ENCODE results near the gene FOXC2.
"Not testable (repeated sequence)": the region's sequence is repeated elsewhere in the genome, so short reads cannot be mapped to it uniquely, and the experiment has no call there.

The FOXC2 gene

DNA sequence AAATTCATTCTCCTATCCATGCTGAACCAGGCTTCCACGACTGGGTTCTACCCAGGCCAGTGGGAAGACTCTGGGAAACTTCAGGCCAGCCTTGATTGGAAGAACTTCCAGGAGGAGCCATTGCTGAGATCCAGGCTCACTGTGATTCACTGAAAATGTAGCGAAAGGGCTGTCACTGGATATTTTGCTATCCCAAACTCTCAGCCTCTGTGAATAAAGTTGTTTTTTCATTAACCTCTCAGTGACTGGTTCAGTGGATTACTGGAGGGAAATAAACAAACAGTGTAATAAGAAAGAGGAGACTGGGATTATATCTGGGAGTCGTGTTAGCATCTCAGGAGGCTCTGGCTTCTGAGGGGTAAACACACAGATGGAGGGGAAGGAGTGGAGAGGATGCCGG, 14.8 kb downstream of the FOXC2 start:
- H3K4me3 ChIP-seq (ENCODE audit: low read depth, low read length): no peak overlapping the region
- no peak for DNase-seq (ENCODE audit: low read depth)
- TF ChIP-seq, protein P1, sequence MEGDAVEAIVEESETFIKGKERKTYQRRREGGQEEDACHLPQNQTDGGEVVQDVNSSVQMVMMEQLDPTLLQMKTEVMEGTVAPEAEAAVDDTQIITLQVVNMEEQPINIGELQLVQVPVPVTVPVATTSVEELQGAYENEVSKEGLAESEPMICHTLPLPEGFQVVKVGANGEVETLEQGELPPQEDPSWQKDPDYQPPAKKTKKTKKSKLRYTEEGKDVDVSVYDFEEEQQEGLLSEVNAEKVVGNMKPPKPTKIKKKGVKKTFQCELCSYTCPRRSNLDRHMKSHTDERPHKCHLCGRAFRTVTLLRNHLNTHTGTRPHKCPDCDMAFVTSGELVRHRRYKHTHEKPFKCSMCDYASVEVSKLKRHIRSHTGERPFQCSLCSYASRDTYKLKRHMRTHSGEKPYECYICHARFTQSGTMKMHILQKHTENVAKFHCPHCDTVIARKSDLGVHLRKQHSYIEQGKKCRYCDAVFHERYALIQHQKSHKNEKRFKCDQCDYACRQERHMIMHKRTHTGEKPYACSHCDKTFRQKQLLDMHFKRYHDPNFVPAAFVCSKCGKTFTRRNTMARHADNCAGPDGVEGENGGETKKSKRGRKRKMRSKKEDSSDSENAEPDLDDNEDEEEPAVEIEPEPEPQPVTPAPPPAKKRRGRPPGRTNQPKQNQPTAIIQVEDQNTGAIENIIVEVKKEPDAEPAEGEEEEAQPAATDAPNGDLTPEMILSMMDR (IDR thresholded peaks at IDR 0.05; ENCODE audit: low read depth, low read length, missing control alignments): no peak

DNA sequence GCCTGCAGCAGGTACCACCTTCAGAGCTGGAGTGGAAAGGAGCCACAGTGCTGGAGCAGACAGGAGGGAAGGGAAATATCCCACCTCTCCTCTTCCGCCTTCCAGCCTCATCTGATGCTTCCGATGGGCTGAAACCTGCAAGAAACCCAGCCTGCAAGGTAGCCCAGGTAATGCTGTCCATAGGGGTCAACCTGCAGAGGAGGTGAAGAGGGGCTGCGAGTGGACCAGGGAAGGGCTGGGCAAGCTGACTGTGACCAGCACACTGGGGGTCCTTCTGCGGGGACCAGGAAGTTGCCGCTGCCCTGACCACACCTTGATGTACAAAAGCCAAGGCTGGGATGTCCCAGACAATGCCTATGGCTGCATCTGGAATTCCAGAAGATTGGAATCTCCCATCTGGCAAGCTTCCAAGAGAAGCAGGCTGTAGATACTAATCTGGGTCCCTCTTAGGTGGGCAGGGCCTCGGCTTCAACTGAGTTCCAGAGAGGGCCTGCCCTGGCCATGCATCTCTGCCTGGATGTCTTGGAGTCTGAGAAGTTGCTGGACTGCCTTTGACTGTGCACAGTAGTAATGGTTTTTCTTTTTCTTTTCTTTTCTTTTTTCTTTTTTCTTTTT, 17.5 kb downstream of the FOXC2 start:
- TF ChIP-seq, protein P1 (IDR thresholded peaks at IDR 0.05; ENCODE audit: low read depth, low read length, missing control alignments): no peak
- no peak overlapping the region for H3K4me3 ChIP-seq (ENCODE audit: low read depth, low read length)
- no peak for DNase-seq (ENCODE audit: low read depth)

DNA sequence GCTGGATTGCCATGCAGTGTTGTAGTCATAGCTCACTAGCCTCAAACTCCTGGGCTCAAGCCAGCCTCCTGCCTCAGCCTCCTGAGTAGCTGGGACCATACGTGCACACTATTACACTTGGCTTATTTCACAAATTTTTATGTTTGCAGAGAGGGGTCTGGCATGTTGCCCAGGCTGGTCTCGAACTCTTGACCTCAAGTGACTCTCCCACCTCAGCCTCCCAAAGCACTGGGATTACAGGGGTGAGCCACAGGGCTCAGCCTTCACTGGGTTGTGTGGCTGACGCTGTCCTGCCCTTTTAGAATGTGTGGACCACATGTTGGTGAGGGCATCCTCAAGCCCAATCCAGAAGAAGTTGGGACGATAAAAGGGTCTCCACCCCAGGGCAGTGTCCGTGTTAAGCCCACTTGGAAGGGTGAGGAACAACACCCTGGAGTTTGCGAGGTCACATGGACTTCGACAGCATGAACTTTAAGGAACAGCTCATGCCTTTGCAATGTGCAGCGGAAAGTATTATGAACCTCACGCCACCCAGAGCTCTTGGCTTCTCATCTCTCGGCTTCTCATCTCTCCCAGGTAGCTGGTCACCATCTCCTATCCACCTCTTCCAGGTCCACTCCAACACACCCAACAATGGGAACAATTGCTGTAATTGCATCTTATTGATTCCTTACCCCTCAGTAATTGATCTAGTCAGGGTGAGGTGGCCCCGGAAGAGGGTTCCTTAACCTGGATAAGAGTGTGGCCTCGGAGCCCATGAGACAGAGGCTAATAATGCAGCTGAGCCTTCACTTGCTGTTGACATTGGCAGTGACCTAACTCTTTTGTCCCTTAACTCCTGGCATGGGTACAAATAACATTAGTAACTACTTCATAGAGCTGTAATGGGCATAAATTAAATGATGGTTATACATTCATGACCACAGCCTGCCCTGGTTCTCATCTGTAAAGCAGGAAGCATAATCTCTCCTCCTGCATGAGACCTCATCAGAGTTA, 18.4 kb downstream of the FOXC2 start:
- TF ChIP-seq, protein P1 (IDR thresholded peaks at IDR 0.05; ENCODE audit: low read depth, low read length, missing control alignments): no peak
- no peak overlapping the region for H3K4me3 ChIP-seq (ENCODE audit: low read depth, low read length)
- DNase-seq (ENCODE audit: low read depth): no peak

DNA sequence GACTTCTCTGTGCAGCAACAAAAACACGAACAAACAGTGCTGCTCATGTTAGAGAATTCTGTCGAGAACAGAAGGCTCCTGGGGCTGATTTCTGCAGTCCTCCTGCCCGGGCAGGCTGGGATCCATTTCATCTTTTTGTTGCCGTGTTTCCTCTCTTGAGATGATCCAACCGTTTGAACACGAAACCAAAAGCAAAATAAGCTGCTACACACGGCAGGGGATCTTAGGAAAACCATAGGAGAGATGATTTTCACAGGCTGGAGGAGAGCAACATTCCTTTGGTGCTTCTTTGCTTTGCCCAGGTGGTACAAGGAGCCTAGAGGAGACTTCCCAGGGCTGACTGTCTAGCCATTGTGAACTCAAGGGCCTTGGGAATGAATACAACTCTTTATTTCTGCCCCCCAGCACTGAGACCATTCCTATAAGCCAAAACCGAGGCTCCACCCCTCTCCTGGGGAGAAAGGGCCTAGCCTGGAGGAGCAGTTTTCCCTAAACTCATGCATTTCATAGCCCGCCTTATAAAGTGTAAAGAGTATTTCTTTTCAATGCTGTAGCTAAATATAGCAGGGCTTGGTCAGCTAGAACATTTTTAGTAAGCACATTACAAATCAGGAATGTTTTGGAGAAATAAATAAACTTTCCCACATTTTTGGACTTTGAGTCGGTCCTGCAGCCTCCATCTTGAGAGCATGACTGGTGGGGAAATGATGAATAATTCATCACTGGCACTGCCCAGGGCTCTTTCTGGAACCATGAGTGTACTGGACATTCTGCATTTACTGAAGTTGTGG, 19.4 kb downstream of the FOXC2 start:
- DNase-seq (ENCODE audit: low read depth): no peak
- H3K4me3 ChIP-seq (ENCODE audit: low read depth, low read length): no peak overlapping the region
- TF ChIP-seq, protein P1 (IDR thresholded peaks at IDR 0.05; ENCODE audit: low read depth, low read length, missing control alignments): no peak

DNA sequence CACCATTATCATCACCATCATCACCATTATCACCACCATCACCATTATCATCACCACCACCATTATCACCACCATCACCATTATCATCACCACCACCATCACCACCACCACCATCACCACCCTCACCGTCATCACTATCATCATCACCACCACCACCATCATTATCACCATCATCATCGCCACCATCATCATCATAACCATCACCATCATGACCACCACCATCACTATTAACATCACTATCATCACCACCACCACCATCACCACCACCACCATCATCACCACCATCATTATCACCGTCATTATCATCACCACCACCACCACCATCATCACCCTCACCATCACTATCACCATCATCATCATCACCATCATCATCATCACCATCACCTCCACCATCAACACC, 20.9 kb downstream of the FOXC2 start:
- H3K4me3 ChIP-seq (ENCODE audit: low read depth, low read length): no peak overlapping the region
- TF ChIP-seq, protein P1 (IDR thresholded peaks at IDR 0.05; ENCODE audit: low read depth, low read length, missing control alignments): no peak
- DNase-seq (ENCODE audit: low read depth): no peak

DNA sequence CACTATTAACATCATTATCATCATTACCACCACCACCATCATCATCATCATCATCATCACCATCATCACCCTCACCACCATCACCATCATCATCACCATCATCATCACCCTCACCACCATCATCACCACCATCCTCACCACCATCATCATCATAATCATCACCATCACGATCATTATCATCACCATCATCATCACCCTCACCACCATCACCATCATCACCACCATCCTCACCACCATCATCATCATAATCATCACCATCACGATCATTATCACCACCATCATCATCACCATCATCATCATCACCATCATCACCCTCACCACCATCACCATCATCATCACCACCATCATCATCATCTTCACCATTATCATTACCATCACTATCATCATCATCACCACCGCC, 21.3 kb downstream of the FOXC2 start:
- H3K4me3 ChIP-seq (ENCODE audit: low read depth, low read length); DNase-seq (ENCODE audit: low read depth): not testable (repeated sequence)
